GM12892 (cell line): ENCODE results near the gene KCNQ1OT1.

Source experiments
- POLR2A ChIP-seq: IDR thresholded peaks from 2 replicates; pipeline ENCODE4 v1.6.1; 2011; ENCODE audit warnings: low read depth, low read length, control low read depth
- POLR2AphosphoS5 ChIP-seq: IDR thresholded peaks from 2 replicates; pipeline ENCODE4 v1.6.1; 2011; ENCODE audit warnings: low read depth, low read length, control low read depth
- TAF1 ChIP-seq: IDR thresholded peaks from 2 replicates; pipeline ENCODE4 v1.6.1; 2011; ENCODE audit warnings: low read depth, mild to moderate bottlenecking, control low read depth, low read length, borderline replicate concordance

GRCh38 chr11:2674658-2675131 lies 25.1 kb downstream of the KCNQ1OT1 start:
- no peak for TF ChIP-seq POLR2AphosphoS5
- TF ChIP-seq TAF1: no peak
- TF ChIP-seq POLR2A: no peak
